HepG2 (cell line): ENCODE data around the gene TSG101.

Experiments used
- GFI1 ChIP-seq: sonication (generic); formaldehyde crosslinking; IDR thresholded peaks from 2 replicates; pipeline ENCODE4 v1.5.0; 2020; ENCODE audit warnings: missing genetic modification reagents, mild to moderate bottlenecking, borderline replicate concordance
- JUN ChIP-seq: sonication (generic); formaldehyde crosslinking; IDR thresholded peaks from 2 replicates; pipeline ENCODE4 v1.4.0; 2020; ENCODE audit warnings: mild to moderate bottlenecking, missing genetic modification reagents
- MAFF ChIP-seq: IDR thresholded peaks from 2 replicates; pipeline ENCODE4 v1.6.1; 2011; ENCODE audit warnings: low read depth, low read length, improper control_type of control experiment
- MYC ChIP-seq: sonication (generic); formaldehyde crosslinking; IDR thresholded peaks from 2 replicates; pipeline ENCODE4 v1.9.0; 2021; ENCODE audit warnings: missing genetic modification reagents, borderline replicate concordance
- RBM39 ChIP-seq: fragments of 200-400 bp; formaldehyde crosslinking; IDR thresholded peaks from one replicate; pipeline ENCODE4 v1.6.1; 2018; ENCODE audit warnings: antibody characterized with exemption, mild to moderate bottlenecking, low read depth, low read length; ENCODE audit not compliant: poor library complexity, severe bottlenecking
- ZKSCAN1 ChIP-seq: fragments of 150-350 bp; IDR thresholded peaks from 2 replicates; pipeline ENCODE4 v1.6.1; 2014; ENCODE audit warnings: low read length
- TF ChIP-seq, protein P1 (sequence below): sonication (generic); formaldehyde crosslinking; IDR thresholded peaks from 2 replicates; pipeline ENCODE4 v1.5.0; 2020; ENCODE audit warnings: mild to moderate bottlenecking, missing genetic modification reagents, moderate library complexity
- TF ChIP-seq, protein P2 (sequence below): sonication (generic); formaldehyde crosslinking; IDR thresholded peaks from 2 replicates; pipeline ENCODE4 v1.8.1; 2022; ENCODE audit warnings: mild to moderate bottlenecking, missing genetic modification reagents

GRCh38 chr11:18564149-18564548 lies 37.4 kb upstream of the TSG101 start:
- TF ChIP-seq MAFF (no peak), GFI1 (CRISPR knock-in tag) (no peak), ZKSCAN1 (no peak), JUN (CRISPR knock-in tag) (no peak), MYC (CRISPR knock-in tag) (no peak), RBM39 (no peak)
- TF ChIP-seq, protein P1, sequence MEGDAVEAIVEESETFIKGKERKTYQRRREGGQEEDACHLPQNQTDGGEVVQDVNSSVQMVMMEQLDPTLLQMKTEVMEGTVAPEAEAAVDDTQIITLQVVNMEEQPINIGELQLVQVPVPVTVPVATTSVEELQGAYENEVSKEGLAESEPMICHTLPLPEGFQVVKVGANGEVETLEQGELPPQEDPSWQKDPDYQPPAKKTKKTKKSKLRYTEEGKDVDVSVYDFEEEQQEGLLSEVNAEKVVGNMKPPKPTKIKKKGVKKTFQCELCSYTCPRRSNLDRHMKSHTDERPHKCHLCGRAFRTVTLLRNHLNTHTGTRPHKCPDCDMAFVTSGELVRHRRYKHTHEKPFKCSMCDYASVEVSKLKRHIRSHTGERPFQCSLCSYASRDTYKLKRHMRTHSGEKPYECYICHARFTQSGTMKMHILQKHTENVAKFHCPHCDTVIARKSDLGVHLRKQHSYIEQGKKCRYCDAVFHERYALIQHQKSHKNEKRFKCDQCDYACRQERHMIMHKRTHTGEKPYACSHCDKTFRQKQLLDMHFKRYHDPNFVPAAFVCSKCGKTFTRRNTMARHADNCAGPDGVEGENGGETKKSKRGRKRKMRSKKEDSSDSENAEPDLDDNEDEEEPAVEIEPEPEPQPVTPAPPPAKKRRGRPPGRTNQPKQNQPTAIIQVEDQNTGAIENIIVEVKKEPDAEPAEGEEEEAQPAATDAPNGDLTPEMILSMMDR (CRISPR knock-in tag), result no peak
- TF ChIP-seq, protein P2, sequence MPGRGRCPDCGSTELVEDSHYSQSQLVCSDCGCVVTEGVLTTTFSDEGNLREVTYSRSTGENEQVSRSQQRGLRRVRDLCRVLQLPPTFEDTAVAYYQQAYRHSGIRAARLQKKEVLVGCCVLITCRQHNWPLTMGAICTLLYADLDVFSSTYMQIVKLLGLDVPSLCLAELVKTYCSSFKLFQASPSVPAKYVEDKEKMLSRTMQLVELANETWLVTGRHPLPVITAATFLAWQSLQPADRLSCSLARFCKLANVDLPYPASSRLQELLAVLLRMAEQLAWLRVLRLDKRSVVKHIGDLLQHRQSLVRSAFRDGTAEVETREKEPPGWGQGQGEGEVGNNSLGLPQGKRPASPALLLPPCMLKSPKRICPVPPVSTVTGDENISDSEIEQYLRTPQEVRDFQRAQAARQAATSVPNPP (CRISPR knock-in tag), result no peak
